Mesothelial cell of epicardium (in vitro differentiated cells): ENCODE measurements around the gene FBXO30. TPM values are rescaled to one million over a fixed set of nuclear protein-coding genes. Genes with fewer than 3 reads are reported as not detected.

Source experiments
- DNase-seq, 2 experiments: peaks; one replicate each; pipeline ENCODE4 v3.0.0; 2021; ENCODE audit warnings: low spot score in 2 of 2; ENCODE audit not compliant: unreplicated experiment in 2 of 2
- H3K27ac Mint-ChIP-seq: 2 replicates; pipeline ENCODE4 v1.8.0; 2021; ENCODE audit warnings: mixed read lengths
- H3K27me3 Mint-ChIP-seq: 2 replicates; pipeline ENCODE4 v1.8.0; 2021; ENCODE audit warnings: low read depth, mixed read lengths
- H3K36me3 Mint-ChIP-seq: 2 replicates; pipeline ENCODE4 v1.8.0; 2021; ENCODE audit warnings: mixed read lengths
- H3K4me1 Mint-ChIP-seq: 2 replicates; pipeline ENCODE4 v1.8.0; 2021; ENCODE audit warnings: mixed read lengths
- H3K4me3 Mint-ChIP-seq: 2 replicates; pipeline ENCODE4 v1.8.0; 2021; ENCODE audit warnings: mild to moderate bottlenecking, moderate library complexity, mixed read lengths
- H3K9me3 Mint-ChIP-seq: 2 replicates; pipeline ENCODE4 v1.8.0; 2021; ENCODE audit warnings: mixed read lengths
- CTCF ChIP-seq: fragments of 200-600 bp; sonication (generic); IDR thresholded peaks from one replicate; pipeline ENCODE4 v1.5.0; 2021; ENCODE audit warnings: antibody characterized with exemption; ENCODE audit not compliant: unreplicated experiment
- total RNA-seq: library from RNA; stranded (reverse); gene quantifications from 3 replicates; pipeline ENCODE4 v1.2.1, GENCODE V29; 2021

The FBXO30 gene
- total RNA-seq, 1 donor from 2014 or later, result 9.2 TPM

GRCh38 chr6:145850671-145851070 lies 36.1 kb upstream of the FBXO30 start:
- DNase-seq, result no peak
- Mint-ChIP-seq H3K9me3 (no peaks in the 10 kb centered on the region), H3K4me3 (no peak overlapping the region), H3K4me1 (no peaks in the 10 kb centered on the region), H3K27me3 (no peaks in the 10 kb centered on the region), H3K36me3 (no peaks in the 10 kb centered on the region), H3K27ac (no peak overlapping the region)
- no peak for TF ChIP-seq CTCF

GRCh38 chr6:145848541-145848940 lies 33.9 kb upstream of the FBXO30 start:
- H3K36me3 Mint-ChIP-seq, result no peaks in the 10 kb centered on the region
- no peak overlapping the region for H3K4me3 Mint-ChIP-seq
- TF ChIP-seq CTCF, result no peak
- DNase-seq, result no peak
- H3K27ac Mint-ChIP-seq, result no peak overlapping the region
- H3K4me1 Mint-ChIP-seq, result no peaks in the 10 kb centered on the region
- no peaks in the 10 kb centered on the region for H3K27me3 Mint-ChIP-seq
- no peaks in the 10 kb centered on the region for H3K9me3 Mint-ChIP-seq

GRCh38 chr6:145845557-145845956 lies 31.0 kb upstream of the FBXO30 start:
- Mint-ChIP-seq H3K36me3 (no peaks in the 10 kb centered on the region), H3K4me3 (no peak overlapping the region), H3K4me1 (no peaks in the 10 kb centered on the region), H3K27ac (no peak overlapping the region), H3K27me3 (no peaks in the 10 kb centered on the region), H3K9me3 (no peaks in the 10 kb centered on the region)
- no peak for TF ChIP-seq CTCF
- DNase-seq, result no peak

GRCh38 chr6:145844933-145845540 lies 30.4 kb upstream of the FBXO30 start:
- Mint-ChIP-seq H3K4me3 (no peak overlapping the region), H3K9me3 (no peaks in the 10 kb centered on the region), H3K27ac (no peak overlapping the region), H3K36me3 (no peaks in the 10 kb centered on the region), H3K27me3 (no peaks in the 10 kb centered on the region), H3K4me1 (no peaks in the 10 kb centered on the region)
- DNase-seq, result no peak
- TF ChIP-seq CTCF, result no peak

GRCh38 chr6:145842693-145843546 lies 28.3 kb upstream of the FBXO30 start:
- Mint-ChIP-seq H3K36me3 (no peaks in the 10 kb centered on the region), H3K9me3 (no peaks in the 10 kb centered on the region), H3K27me3 (no peaks in the 10 kb centered on the region), H3K27ac (no peak overlapping the region), H3K4me3 (no peak overlapping the region), H3K4me1 (no peaks in the 10 kb centered on the region)
- no peak for DNase-seq
- TF ChIP-seq CTCF, result no peak
